Measurements from ENCODE around the gene CFAP65. TPM values are rescaled to one million over a fixed set of nuclear protein-coding genes. Genes with fewer than 3 reads are reported as not detected.

The CFAP65 gene
- total RNA-seq, 1 donor from 2014 or later = 0.93 TPM

- peaks cover 88% of the 10 kb centered on the region for H3K27me3 Mint-ChIP-seq (ENCODE audit: low read depth)
- H3K4me3 Mint-ChIP-seq = peak overlapping the region; percentile 74
Observed at GRCh38 chr2:218957671-218958070, 83.6 kb downstream of the CFAP65 start.

GRCh38 chr2:218956039-218956438, 85.3 kb downstream of the CFAP65 start:
- no peaks in the 10 kb centered on the region for H3K36me3 Mint-ChIP-seq (ENCODE audit: low read depth)
- peaks cover 82% of the 10 kb centered on the region for H3K27me3 Mint-ChIP-seq (ENCODE audit: low read depth)
- DNase-seq (ENCODE audit: low read depth, low spot score) = no peak
- no peak overlapping the region for H3K27ac Mint-ChIP-seq (ENCODE audit: unreplicated experiment)
- peaks cover 15% of the 10 kb centered on the region for H3K4me1 Mint-ChIP-seq
- H3K4me3 Mint-ChIP-seq = no peak overlapping the region
- no peaks in the 10 kb centered on the region for H3K9me3 Mint-ChIP-seq
- no peak for TF ChIP-seq CTCF (conservative IDR thresholded peaks at IDR 0.05)

More at GRCh38 chr2:218957671-218958070, 83.6 kb downstream of the CFAP65 start:
- H3K27ac Mint-ChIP-seq (ENCODE audit: unreplicated experiment) = peak overlapping the region; percentile 70
- H3K9me3 Mint-ChIP-seq = no peaks in the 10 kb centered on the region
- no peaks in the 10 kb centered on the region for H3K36me3 Mint-ChIP-seq (ENCODE audit: low read depth)
- TF ChIP-seq CTCF (conservative IDR thresholded peaks at IDR 0.05) = no peak
- peaks cover 22% of the 10 kb centered on the region for H3K4me1 Mint-ChIP-seq
- no peak for DNase-seq (ENCODE audit: low read depth, low spot score)

- DNase-seq (ENCODE audit: low read depth, low spot score) = no peak
Observed at GRCh38 chr2:218954541-218955300, 86.6 kb downstream of the CFAP65 start.

GRCh38 chr2:218953366-218953954, 87.9 kb downstream of the CFAP65 start:
- Mint-ChIP-seq H3K27ac (ENCODE audit: unreplicated experiment) (no peak overlapping the region), H3K9me3 (no peaks in the 10 kb centered on the region), H3K36me3 (ENCODE audit: low read depth) (no peaks in the 10 kb centered on the region), H3K4me1 (peaks cover 7% of the 10 kb centered on the region), H3K4me3 (no peak overlapping the region), H3K27me3 (ENCODE audit: low read depth) (peaks cover 85% of the 10 kb centered on the region)
- no peak for DNase-seq (ENCODE audit: low read depth, low spot score)
- peak; percentile 15 for TF ChIP-seq CTCF (conservative IDR thresholded peaks at IDR 0.05)

More at GRCh38 chr2:218954541-218955300, 86.6 kb downstream of the CFAP65 start:
- Mint-ChIP-seq H3K4me1 (peaks cover 13% of the 10 kb centered on the region), H3K36me3 (ENCODE audit: low read depth) (no peaks in the 10 kb centered on the region), H3K9me3 (no peaks in the 10 kb centered on the region), H3K27ac (ENCODE audit: unreplicated experiment) (no peak overlapping the region), H3K4me3 (no peak overlapping the region), H3K27me3 (ENCODE audit: low read depth) (peaks cover 85% of the 10 kb centered on the region)
- no peak for TF ChIP-seq CTCF (conservative IDR thresholded peaks at IDR 0.05)

Small RNA genes within 50 kb of the gene (microRNA-seq; reads per million reads assigned to microRNA genes)
- gene MIR3131 = 7.7 reads per million, percentile 11 among the genes with 10 or more reads in this experiment
- 126 reads per million, percentile 62 among the genes with 10 or more reads in this experiment for gene MIR375

Other genes with a start within 250 kb of the CFAP65 start
- gene PRKAG3, start 209.7 kb downstream of the CFAP65 start, total RNA-seq = not detected in 2 replicates
- not detected in 2 replicates for gene WNT6, start 181.7 kb downstream of the CFAP65 start, total RNA-seq
- gene WNT10A, start 160.7 kb downstream of the CFAP65 start, total RNA-seq = not detected in 2 replicates
- 1.7 and 1.9 TPM in 2 replicates for gene CDK5R2, start 81.8 kb downstream of the CFAP65 start, total RNA-seq
- gene FEV, start 56.3 kb downstream of the CFAP65 start, total RNA-seq = not detected in 2 replicates
- not detected in 2 replicates for gene CRYBA2, start 48.1 kb downstream of the CFAP65 start, total RNA-seq
- gene IHH, start 19.4 kb upstream of the CFAP65 start, total RNA-seq = 0.16 TPM in 1 of 2 replicates, not detected in the other
- gene NHEJ1, start 119.3 kb upstream of the CFAP65 start, total RNA-seq = 23.5 and 26.8 TPM in 2 replicates
- gene SLC23A3, start 128.5 kb upstream of the CFAP65 start, total RNA-seq = 0.34 and 1.5 TPM in 2 replicates
- 39.9 and 42.1 TPM in 2 replicates for gene CNPPD1, start 135.4 kb upstream of the CFAP65 start, total RNA-seq
- gene RETREG2, start 136.8 kb upstream of the CFAP65 start, total RNA-seq = 84.6 and 86.0 TPM in 2 replicates
- 26.6 and 30.1 TPM in 2 replicates for gene ZFAND2B, start 165.3 kb upstream of the CFAP65 start, total RNA-seq
- 35.9 and 39.1 TPM in 2 replicates for gene ABCB6, start 177.4 kb upstream of the CFAP65 start, total RNA-seq
- 41.2 and 42.0 TPM in 2 replicates for gene ATG9A, start 188.1 kb upstream of the CFAP65 start, total RNA-seq
- 36.4 and 40.3 TPM in 2 replicates for gene ANKZF1, start 188.3 kb upstream of the CFAP65 start, total RNA-seq
- gene GLB1L, start 203.9 kb upstream of the CFAP65 start, total RNA-seq = 11.2 and 12.7 TPM in 2 replicates
- 28.5 and 31.2 TPM in 2 replicates for gene STK16, start 204.0 kb upstream of the CFAP65 start, total RNA-seq
- not detected in 2 replicates for gene TUBA4B, start 211.7 kb upstream of the CFAP65 start, total RNA-seq
- 0.14 TPM in 1 of 2 replicates, not detected in the other for gene TUBA4A, start 212.4 kb upstream of the CFAP65 start, total RNA-seq
- gene DNAJB2, start 237.8 kb upstream of the CFAP65 start, total RNA-seq = 59.2 and 59.7 TPM in 2 replicates

All from neural crest cell (in vitro differentiated cells).